WTC11 (cell line): ENCODE data around the gene TDP2. TPM values are rescaled to one million over a fixed set of nuclear protein-coding genes. Genes with fewer than 3 reads are reported as not detected.

Experiments
- ATAC-seq: fragments of 200-7000 bp; cut with Tn5 transposase; 2 replicates; pipeline ENCODE4 v1.10.0; 2021; ENCODE audit warnings: mild to moderate bottlenecking, moderate library complexity
- CTCF ChIA-PET: fragments of 300-600 bp; sonication (Branson Sonifier 250); formaldehyde crosslinking; loops from one replicate; lab custom pipeline; 2021; ENCODE audit warnings: antibody characterized with exemption; lab: Charles Lee
- POLR2A ChIA-PET: fragments of 350-600 bp; sonication (Branson Sonifier 250); formaldehyde crosslinking; loops from one replicate; lab custom pipeline; 2021; ENCODE audit warnings: antibody characterized with exemption; lab: Charles Lee
- DNase-seq: peaks from one replicate; pipeline ENCODE4 v3.0.0; 2021; ENCODE audit warnings: low spot score
- H3K27ac Mint-ChIP-seq: 2 replicates; pipeline ENCODE4 v1.8.0; 2021; ENCODE audit warnings: mixed read lengths
- H3K27me3 Mint-ChIP-seq: 2 replicates; pipeline ENCODE4 v1.8.0; 2021; ENCODE audit warnings: low read depth, mild to moderate bottlenecking, moderate library complexity, mixed read lengths
- H3K36me3 Mint-ChIP-seq: 2 replicates; pipeline ENCODE4 v1.8.0; 2021; ENCODE audit warnings: mixed read lengths
- H3K4me1 Mint-ChIP-seq: 2 replicates; pipeline ENCODE4 v1.8.0; 2022; ENCODE audit warnings: mixed read lengths
- H3K4me3 Mint-ChIP-seq: 2 replicates; pipeline ENCODE4 v1.8.0; 2021; ENCODE audit warnings: mild to moderate bottlenecking, moderate library complexity, mixed read lengths
- H3K9me3 Mint-ChIP-seq: 2 replicates; pipeline ENCODE4 v1.8.0; 2021; ENCODE audit warnings: mixed read lengths
- ATF1 ChIP-seq: sonication (generic); formaldehyde crosslinking; IDR thresholded peaks from 2 replicates; pipeline ENCODE4 v1.8.1; 2023; ENCODE audit warnings: mild to moderate bottlenecking, moderate library complexity, missing genetic modification reagents
- CREM ChIP-seq: sonication (generic); formaldehyde crosslinking; IDR thresholded peaks from 2 replicates; pipeline ENCODE4 v1.8.1; 2022; ENCODE audit warnings: mild to moderate bottlenecking, missing genetic modification reagents, moderate library complexity
- HMGA2 ChIP-seq: fragments of 250-450 bp; sonication (Bioruptor Pico); IDR thresholded peaks from 2 replicates; pipeline ENCODE4 v1.4.0; 2021; ENCODE audit warnings: mild to moderate bottlenecking, moderate library complexity
- MYBL2 ChIP-seq: sonication (generic); formaldehyde crosslinking; IDR thresholded peaks from 2 replicates; pipeline ENCODE4 v1.8.1; 2023; ENCODE audit warnings: mild to moderate bottlenecking, moderate library complexity, missing genetic modification reagents
- TEAD1 ChIP-seq: sonication (generic); formaldehyde crosslinking; IDR thresholded peaks from 2 replicates; pipeline ENCODE4 v1.8.0; 2022; ENCODE audit warnings: mild to moderate bottlenecking, missing genetic modification reagents
- ZNF396 ChIP-seq: fragments of 250-450 bp; sonication (Bioruptor Pico); IDR thresholded peaks from 2 replicates; pipeline ENCODE4 v1.8.0; 2021; ENCODE audit warnings: mild to moderate bottlenecking, moderate library complexity, borderline replicate concordance
- total RNA-seq: library from RNA; stranded (reverse); gene quantifications from 3 replicates; pipeline ENCODE4 v1.2.3, GENCODE V29; 2021
- TF ChIP-seq, protein P1 (sequence below): sonication (generic); formaldehyde crosslinking; IDR thresholded peaks from 2 replicates; pipeline ENCODE4 v1.8.1; 2023; ENCODE audit warnings: mild to moderate bottlenecking, missing genetic modification reagents
- TF ChIP-seq, protein P2 (sequence below): fragments of 250-450 bp; sonication (Bioruptor Pico); IDR thresholded peaks from 2 replicates; pipeline ENCODE4 v2.1.2; 2022; ENCODE audit warnings: mild to moderate bottlenecking, moderate library complexity
- TF ChIP-seq, protein P3 (sequence below): fragments of 200-600 bp; IDR thresholded peaks from 2 replicates; pipeline ENCODE4 v1.8.0; 2022; ENCODE audit warnings: antibody characterized with exemption
- TF ChIP-seq, protein P4 (sequence below): sonication (generic); formaldehyde crosslinking; IDR thresholded peaks from 2 replicates; pipeline ENCODE4 v1.8.0; 2022; ENCODE audit warnings: mild to moderate bottlenecking, missing genetic modification reagents
- TF ChIP-seq, protein P5 (sequence below): fragments of 250-450 bp; sonication (Bioruptor Pico); IDR thresholded peaks from 2 replicates; pipeline ENCODE4 v1.9.0; 2021; ENCODE audit warnings: mild to moderate bottlenecking, borderline replicate concordance
- TF ChIP-seq, protein P6 (sequence below): sonication (generic); formaldehyde crosslinking; conservative IDR thresholded peaks from 2 replicates; pipeline ENCODE4 v1.8.1; 2023; ENCODE audit warnings: mild to moderate bottlenecking, low read depth, missing genetic modification reagents, moderate library complexity
- TF ChIP-seq, protein P7 (sequence below): fragments of 250-450 bp; sonication (Bioruptor Pico); IDR thresholded peaks from 2 replicates; pipeline ENCODE4 v1.9.0; 2021; ENCODE audit warnings: moderate library complexity, mild to moderate bottlenecking, inconsistent platforms, borderline replicate concordance
- TF ChIP-seq, protein P8 (sequence below): fragments of 250-450 bp; sonication (Bioruptor Pico); conservative IDR thresholded peaks from 2 replicates; pipeline ENCODE4 v1.9.0; 2021; ENCODE audit warnings: mild to moderate bottlenecking
- TF ChIP-seq, protein P9 (sequence below): sonication (generic); formaldehyde crosslinking; IDR thresholded peaks from 2 replicates; pipeline ENCODE4 v1.8.1; 2023; ENCODE audit warnings: mild to moderate bottlenecking, missing genetic modification reagents
- TF ChIP-seq, protein P10 (sequence below): sonication (generic); formaldehyde crosslinking; IDR thresholded peaks from 2 replicates; pipeline ENCODE4 v1.8.1; 2023; ENCODE audit warnings: mild to moderate bottlenecking, missing genetic modification reagents, moderate library complexity

TDP2 gene
- total RNA-seq, 1 experiment from 2014 or later: 49.1 TPM

DNA sequence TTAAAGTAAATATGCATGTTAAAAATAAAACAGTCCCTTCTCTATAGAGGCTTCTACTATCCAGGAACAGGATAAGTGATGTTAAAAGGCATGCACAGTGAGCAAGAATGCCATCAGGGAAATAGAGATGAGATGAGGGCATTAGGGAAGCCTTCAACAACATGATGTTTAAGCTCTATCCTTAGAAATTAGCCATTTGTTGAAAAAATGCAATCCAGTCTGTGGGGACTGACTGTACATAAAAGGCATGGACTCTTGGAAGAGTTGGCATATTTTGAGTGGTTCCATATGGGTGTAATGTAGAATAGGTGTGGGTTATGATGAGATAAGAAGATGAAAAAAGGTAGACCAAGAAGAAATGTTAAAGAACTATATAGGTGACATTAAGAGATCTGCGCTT, 26.5 kb downstream of the TDP2 start:
- ChIA-PET CTCF (no interaction called here), POLR2A (no interaction called here)
- ATAC-seq: no peak
- no peak for DNase-seq
- no peak overlapping the region for H3K4me3 Mint-ChIP-seq
- peaks cover 8% of the 10 kb centered on the region for H3K4me1 Mint-ChIP-seq
- H3K36me3 Mint-ChIP-seq: peaks cover 19% of the 10 kb centered on the region
- H3K27me3 Mint-ChIP-seq: peaks cover 6% of the 10 kb centered on the region
- H3K9me3 Mint-ChIP-seq: peaks cover 38% of the 10 kb centered on the region
- H3K27ac Mint-ChIP-seq: no peak overlapping the region
- TF ChIP-seq, protein P1, sequence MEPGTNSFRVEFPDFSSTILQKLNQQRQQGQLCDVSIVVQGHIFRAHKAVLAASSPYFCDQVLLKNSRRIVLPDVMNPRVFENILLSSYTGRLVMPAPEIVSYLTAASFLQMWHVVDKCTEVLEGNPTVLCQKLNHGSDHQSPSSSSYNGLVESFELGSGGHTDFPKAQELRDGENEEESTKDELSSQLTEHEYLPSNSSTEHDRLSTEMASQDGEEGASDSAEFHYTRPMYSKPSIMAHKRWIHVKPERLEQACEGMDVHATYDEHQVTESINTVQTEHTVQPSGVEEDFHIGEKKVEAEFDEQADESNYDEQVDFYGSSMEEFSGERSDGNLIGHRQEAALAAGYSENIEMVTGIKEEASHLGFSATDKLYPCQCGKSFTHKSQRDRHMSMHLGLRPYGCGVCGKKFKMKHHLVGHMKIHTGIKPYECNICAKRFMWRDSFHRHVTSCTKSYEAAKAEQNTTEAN: no peak
- TF ChIP-seq HMGA2 (CRISPR knock-in tag): no peak
- TF ChIP-seq, protein P2, sequence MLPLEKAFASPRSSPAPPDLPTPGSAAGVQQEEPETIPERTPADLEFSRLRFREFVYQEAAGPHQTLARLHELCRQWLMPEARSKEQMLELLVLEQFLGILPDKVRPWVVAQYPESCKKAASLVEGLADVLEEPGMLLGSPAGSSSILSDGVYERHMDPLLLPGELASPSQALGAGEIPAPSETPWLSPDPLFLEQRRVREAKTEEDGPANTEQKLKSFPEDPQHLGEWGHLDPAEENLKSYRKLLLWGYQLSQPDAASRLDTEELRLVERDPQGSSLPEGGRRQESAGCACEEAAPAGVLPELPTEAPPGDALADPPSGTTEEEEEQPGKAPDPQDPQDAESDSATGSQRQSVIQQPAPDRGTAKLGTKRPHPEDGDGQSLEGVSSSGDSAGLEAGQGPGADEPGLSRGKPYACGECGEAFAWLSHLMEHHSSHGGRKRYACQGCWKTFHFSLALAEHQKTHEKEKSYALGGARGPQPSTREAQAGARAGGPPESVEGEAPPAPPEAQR (CRISPR knock-in tag): no peak
- TF ChIP-seq, protein P3, sequence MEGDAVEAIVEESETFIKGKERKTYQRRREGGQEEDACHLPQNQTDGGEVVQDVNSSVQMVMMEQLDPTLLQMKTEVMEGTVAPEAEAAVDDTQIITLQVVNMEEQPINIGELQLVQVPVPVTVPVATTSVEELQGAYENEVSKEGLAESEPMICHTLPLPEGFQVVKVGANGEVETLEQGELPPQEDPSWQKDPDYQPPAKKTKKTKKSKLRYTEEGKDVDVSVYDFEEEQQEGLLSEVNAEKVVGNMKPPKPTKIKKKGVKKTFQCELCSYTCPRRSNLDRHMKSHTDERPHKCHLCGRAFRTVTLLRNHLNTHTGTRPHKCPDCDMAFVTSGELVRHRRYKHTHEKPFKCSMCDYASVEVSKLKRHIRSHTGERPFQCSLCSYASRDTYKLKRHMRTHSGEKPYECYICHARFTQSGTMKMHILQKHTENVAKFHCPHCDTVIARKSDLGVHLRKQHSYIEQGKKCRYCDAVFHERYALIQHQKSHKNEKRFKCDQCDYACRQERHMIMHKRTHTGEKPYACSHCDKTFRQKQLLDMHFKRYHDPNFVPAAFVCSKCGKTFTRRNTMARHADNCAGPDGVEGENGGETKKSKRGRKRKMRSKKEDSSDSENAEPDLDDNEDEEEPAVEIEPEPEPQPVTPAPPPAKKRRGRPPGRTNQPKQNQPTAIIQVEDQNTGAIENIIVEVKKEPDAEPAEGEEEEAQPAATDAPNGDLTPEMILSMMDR: no peak
- TF ChIP-seq, protein P4, sequence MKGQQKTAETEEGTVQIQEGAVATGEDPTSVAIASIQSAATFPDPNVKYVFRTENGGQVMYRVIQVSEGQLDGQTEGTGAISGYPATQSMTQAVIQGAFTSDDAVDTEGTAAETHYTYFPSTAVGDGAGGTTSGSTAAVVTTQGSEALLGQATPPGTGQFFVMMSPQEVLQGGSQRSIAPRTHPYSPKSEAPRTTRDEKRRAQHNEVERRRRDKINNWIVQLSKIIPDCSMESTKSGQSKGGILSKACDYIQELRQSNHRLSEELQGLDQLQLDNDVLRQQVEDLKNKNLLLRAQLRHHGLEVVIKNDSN (CRISPR knock-in tag): no peak
- TF ChIP-seq, protein P5, sequence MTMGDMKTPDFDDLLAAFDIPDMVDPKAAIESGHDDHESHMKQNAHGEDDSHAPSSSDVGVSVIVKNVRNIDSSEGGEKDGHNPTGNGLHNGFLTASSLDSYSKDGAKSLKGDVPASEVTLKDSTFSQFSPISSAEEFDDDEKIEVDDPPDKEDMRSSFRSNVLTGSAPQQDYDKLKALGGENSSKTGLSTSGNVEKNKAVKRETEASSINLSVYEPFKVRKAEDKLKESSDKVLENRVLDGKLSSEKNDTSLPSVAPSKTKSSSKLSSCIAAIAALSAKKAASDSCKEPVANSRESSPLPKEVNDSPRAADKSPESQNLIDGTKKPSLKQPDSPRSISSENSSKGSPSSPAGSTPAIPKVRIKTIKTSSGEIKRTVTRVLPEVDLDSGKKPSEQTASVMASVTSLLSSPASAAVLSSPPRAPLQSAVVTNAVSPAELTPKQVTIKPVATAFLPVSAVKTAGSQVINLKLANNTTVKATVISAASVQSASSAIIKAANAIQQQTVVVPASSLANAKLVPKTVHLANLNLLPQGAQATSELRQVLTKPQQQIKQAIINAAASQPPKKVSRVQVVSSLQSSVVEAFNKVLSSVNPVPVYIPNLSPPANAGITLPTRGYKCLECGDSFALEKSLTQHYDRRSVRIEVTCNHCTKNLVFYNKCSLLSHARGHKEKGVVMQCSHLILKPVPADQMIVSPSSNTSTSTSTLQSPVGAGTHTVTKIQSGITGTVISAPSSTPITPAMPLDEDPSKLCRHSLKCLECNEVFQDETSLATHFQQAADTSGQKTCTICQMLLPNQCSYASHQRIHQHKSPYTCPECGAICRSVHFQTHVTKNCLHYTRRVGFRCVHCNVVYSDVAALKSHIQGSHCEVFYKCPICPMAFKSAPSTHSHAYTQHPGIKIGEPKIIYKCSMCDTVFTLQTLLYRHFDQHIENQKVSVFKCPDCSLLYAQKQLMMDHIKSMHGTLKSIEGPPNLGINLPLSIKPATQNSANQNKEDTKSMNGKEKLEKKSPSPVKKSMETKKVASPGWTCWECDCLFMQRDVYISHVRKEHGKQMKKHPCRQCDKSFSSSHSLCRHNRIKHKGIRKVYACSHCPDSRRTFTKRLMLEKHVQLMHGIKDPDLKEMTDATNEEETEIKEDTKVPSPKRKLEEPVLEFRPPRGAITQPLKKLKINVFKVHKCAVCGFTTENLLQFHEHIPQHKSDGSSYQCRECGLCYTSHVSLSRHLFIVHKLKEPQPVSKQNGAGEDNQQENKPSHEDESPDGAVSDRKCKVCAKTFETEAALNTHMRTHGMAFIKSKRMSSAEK (CRISPR knock-in tag): no peak
- no peak for TF ChIP-seq MYBL2 (CRISPR knock-in tag)
- no peak for TF ChIP-seq ATF1
- no peak for TF ChIP-seq CREM (CRISPR knock-in tag)
- TF ChIP-seq, protein P6, sequence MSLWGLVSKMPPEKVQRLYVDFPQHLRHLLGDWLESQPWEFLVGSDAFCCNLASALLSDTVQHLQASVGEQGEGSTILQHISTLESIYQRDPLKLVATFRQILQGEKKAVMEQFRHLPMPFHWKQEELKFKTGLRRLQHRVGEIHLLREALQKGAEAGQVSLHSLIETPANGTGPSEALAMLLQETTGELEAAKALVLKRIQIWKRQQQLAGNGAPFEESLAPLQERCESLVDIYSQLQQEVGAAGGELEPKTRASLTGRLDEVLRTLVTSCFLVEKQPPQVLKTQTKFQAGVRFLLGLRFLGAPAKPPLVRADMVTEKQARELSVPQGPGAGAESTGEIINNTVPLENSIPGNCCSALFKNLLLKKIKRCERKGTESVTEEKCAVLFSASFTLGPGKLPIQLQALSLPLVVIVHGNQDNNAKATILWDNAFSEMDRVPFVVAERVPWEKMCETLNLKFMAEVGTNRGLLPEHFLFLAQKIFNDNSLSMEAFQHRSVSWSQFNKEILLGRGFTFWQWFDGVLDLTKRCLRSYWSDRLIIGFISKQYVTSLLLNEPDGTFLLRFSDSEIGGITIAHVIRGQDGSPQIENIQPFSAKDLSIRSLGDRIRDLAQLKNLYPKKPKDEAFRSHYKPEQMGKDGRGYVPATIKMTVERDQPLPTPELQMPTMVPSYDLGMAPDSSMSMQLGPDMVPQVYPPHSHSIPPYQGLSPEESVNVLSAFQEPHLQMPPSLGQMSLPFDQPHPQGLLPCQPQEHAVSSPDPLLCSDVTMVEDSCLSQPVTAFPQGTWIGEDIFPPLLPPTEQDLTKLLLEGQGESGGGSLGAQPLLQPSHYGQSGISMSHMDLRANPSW (CRISPR knock-in tag): no peak
- no peak for TF ChIP-seq TEAD1
- no peak for TF ChIP-seq ZNF396
- TF ChIP-seq, protein P7, sequence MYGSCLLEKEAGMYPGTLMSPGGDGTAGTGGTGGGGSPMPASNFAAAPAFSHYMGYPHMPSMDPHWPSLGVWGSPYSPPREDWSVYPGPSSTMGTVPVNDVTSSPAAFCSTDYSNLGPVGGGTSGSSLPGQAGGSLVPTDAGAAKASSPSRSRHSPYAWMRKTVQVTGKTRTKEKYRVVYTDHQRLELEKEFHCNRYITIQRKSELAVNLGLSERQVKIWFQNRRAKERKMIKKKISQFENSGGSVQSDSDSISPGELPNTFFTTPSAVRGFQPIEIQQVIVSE (CRISPR knock-in tag): no peak
- TF ChIP-seq, protein P8, sequence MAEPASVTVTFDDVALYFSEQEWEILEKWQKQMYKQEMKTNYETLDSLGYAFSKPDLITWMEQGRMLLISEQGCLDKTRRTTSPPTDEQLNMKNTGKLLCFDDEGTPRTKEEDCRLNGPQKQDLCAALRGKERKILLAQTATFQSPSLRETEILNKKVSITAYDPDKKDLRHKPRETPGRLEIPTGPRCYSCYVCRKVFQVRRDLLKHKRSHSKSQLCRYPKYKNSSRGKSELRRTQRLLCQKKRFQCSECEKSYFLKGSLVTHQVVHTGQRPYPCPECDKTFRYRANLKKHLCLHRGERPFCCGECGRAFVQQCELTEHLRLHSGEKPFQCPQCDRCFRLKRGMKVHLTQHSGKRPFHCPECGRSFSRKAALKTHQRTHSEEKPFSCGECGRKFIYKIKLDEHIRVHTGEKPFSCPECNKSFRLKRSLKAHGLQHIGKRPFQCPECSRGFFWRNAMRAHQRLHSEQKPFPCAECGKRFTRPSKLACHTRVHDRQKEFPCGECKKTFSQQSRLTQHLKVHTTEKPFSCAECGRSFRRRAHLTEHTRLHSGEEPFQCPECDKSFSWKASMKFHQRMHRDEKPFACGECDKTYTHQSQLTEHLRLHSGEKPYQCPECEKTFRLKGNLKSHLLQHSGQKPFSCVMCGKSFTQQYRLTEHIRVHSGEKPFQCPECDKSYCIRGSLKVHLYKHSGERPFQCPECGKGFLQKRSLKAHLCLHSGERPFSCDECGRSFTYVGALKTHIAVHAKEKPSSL: no peak
- TF ChIP-seq, protein P9, sequence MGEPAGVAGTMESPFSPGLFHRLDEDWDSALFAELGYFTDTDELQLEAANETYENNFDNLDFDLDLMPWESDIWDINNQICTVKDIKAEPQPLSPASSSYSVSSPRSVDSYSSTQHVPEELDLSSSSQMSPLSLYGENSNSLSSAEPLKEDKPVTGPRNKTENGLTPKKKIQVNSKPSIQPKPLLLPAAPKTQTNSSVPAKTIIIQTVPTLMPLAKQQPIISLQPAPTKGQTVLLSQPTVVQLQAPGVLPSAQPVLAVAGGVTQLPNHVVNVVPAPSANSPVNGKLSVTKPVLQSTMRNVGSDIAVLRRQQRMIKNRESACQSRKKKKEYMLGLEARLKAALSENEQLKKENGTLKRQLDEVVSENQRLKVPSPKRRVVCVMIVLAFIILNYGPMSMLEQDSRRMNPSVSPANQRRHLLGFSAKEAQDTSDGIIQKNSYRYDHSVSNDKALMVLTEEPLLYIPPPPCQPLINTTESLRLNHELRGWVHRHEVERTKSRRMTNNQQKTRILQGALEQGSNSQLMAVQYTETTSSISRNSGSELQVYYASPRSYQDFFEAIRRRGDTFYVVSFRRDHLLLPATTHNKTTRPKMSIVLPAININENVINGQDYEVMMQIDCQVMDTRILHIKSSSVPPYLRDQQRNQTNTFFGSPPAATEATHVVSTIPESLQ (CRISPR knock-in tag): no peak
- TF ChIP-seq, protein P10, sequence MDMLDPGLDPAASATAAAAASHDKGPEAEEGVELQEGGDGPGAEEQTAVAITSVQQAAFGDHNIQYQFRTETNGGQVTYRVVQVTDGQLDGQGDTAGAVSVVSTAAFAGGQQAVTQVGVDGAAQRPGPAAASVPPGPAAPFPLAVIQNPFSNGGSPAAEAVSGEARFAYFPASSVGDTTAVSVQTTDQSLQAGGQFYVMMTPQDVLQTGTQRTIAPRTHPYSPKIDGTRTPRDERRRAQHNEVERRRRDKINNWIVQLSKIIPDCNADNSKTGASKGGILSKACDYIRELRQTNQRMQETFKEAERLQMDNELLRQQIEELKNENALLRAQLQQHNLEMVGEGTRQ (CRISPR knock-in tag): no peak
